ENCODE results near the gene ARHGAP29.

GRCh38 chr1:94207695-94208094, 29.7 kb downstream of the ARHGAP29 start:
- no peak for TF ChIP-seq CTCF (IDR thresholded peaks at IDR 0.05)
- no peak for TF ChIP-seq POLR2A (IDR thresholded peaks at IDR 0.05)
- no peak for TF ChIP-seq EP300 (IDR thresholded peaks at IDR 0.05)
